Measurements from ENCODE around the gene SYNE3. TPM values are rescaled to one million over a fixed set of nuclear protein-coding genes. Genes with fewer than 3 reads are reported as not detected.

The SYNE3 gene
- total and polyA plus RNA-seq, 9 of the 15 experiments (the other 6 are each of a cell fraction or from before 2014, with no cell fraction given): 0.04 to 3.1 (median 0.55) TPM

GRCh38 chr14:95507174-95507573, 9.3 kb downstream of the SYNE3 start (continued):
- TF ChIP-seq MYC (IDR thresholded peaks at IDR 0.05; ENCODE audit: low read depth, low read length): peak; percentile 93
- TF ChIP-seq MYC (CRISPR knock-in tag; IDR thresholded peaks at IDR 0.05; ENCODE audit: borderline replicate concordance, low read depth): no peak
- TF ChIP-seq TCF3 (CRISPR knock-in tag; IDR thresholded peaks at IDR 0.05): peak; percentile 65
- no peak for TF ChIP-seq TCF15 (CRISPR knock-in tag; IDR thresholded peaks at IDR 0.05)
- TF ChIP-seq ZNF583 (CRISPR knock-in tag; IDR thresholded peaks at IDR 0.05): no peak
- peak; percentile 63; the same call in 1 of the 2 replicates for TF ChIP-seq SPI1 (IDR thresholded peaks at IDR 0.05; ENCODE audit: borderline replicate concordance, low read depth, low read length)
- 0 out of 2 replicates have a peak, but pooled peaks have one; percentile 25 for TF ChIP-seq HDAC2 (IDR thresholded peaks at IDR 0.05)
- TF ChIP-seq L3MBTL2 (IDR thresholded peaks at IDR 0.05): peak; percentile 86
- TF ChIP-seq CBX1 (IDR thresholded peaks at IDR 0.05; ENCODE audit: low read depth): no peak
- no peak for TF ChIP-seq FIP1L1 (IDR thresholded peaks at IDR 0.05; ENCODE audit: low read depth, low read length, poor library complexity, severe bottlenecking)
- peak; percentile 61 to 73 for TF ChIP-seq E2F6 (IDR thresholded peaks at IDR 0.05; ENCODE audit: borderline replicate concordance in 1 of 2, extremely low read depth in 1 of 2, insufficient read depth in 1 of 2, insufficient read length in 1 of 2, low read depth in 1 of 2, low read length in 1 of 2, poor library complexity in 1 of 2, severe bottlenecking in 1 of 2)
- TF ChIP-seq GATA2 (CRISPR knock-in tag; IDR thresholded peaks at IDR 0.05): 0 out of 2 replicates have a peak, but pooled peaks have one; percentile 18
- TF ChIP-seq MNT (conservative IDR thresholded peaks at IDR 0.05): peak in 1 of 2 experiments; percentile 72; a peak in 3 of 4 replicates
- TF ChIP-seq ATF3 (IDR thresholded peaks at IDR 0.05): 0 out of 2 replicates have a peak, but pooled peaks have one; percentile 22
- no peak for TF ChIP-seq ATF3 (CRISPR knock-in tag; conservative IDR thresholded peaks at IDR 0.05)
